NCI-H2227 (cell line): ENCODE measurements around the gene NHSL2.

Source experiments
- DNase-seq: peaks from one replicate; lab custom pipeline; 2025; ENCODE audit not compliant: unreplicated experiment; lab: John Stamatoyannopoulos, UW

NHSL2 gene

GRCh38 chrX:72016881-72017783 lies 106.5 kb downstream of the NHSL2 start:
- no peak for DNase-seq

DNA sequence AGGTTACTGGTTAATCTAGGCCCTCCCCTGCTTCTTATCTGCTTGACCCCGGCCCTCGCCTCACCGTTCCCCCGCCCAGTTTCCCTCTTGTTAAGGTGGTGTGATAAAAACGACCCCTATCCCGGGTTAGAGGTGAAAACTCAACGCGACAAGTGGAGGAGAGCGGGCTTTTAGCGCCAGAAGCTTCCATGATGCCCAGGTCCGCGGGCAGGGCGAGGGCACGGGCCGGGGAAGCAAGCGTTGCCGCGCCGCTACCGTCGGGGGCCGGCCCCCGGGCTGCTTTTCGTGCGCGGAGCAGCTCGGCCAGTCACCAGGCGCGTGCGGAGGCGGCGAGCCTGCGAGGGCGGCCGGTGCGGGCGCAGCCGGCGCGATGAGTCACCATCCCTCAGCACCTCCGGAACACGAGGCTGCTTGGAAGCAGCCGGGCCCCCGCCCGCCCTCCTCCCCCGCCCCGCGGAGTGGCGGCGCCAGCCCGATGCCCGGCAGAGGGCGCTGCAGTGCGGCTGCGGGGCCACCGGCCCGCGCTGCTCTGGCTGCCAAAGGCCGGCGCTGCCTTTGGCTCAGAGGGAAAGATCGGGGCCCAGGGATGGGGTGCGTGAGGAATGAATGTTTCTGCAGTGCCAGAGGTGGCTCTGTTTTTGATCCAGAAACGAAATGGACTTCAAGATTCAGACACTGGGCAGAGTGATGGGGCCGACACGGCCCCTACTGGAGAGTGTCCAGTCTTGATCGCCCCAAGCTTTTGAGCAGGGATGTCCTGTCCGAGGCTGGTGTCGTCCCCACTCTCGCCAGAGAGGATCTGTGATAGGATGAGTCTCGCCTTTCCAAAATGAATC lies 107.8 kb downstream of the NHSL2 start:
- peak; percentile 94 for DNase-seq

- DNase-seq: no peak
These were observed 108.8 kb downstream of the NHSL2 start for GRCh38 chrX:72019487-72019886.

DNA sequence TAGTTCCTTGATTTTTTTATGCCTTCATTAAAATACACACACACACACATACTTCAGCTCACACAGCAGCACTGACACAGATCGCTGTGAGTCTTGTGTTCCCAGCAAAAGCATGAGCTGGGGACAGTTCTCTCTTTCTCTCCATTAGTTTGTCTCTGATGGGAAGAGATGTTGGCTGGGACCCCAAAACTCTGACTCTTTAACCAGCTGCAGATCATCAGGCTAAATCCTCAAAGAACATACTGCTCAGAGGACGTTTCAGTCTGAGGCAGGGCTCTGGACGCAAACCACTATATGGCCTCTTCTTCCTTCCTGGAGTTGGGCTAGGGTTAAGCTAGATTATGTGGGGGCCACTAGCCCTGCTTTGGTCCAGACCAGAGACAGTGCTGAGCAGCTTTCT lies 109.6 kb downstream of the NHSL2 start:
- DNase-seq: no peak

GRCh38 chrX:72020788-72021187 lies 110.1 kb downstream of the NHSL2 start:
- no peak for DNase-seq

DNA sequence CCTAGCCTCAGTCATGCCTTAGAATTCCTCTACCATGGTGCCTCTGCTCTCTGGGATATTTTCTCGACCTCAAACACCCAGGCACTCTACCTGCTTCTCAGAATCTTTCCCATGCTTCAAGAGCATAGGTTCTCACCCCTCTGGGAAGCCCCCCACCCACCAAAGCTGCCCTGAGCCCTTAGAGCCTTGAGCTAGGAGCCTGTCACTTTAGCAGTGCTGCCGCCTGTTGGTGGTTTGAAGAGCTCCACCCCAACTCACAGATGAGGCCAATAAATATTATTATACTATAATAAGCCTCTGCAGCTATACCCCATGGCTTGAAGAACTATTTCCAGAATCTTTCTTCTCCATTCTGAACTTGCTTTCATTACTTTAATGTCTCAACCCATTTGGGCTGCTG lies 111.3 kb downstream of the NHSL2 start:
- DNase-seq: peak; percentile 28

DNA sequence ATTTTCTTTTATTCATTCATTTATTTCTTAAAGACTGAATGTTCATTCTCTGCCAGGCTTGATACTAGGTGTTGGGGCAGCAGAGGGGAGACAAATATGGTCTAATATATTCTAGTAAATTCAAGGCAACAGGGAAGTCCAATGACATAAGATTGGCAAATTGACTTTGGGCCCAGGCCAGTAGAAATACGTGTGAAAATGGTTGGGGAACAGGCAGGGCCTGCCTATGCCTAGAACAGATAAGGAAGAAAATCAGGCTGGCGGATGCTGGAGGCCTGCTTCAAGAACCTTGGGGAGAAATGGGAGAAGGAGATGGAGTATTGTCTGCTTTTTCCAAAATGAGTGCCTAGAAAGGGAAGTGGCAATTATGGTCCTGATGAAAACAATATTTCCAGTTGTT lies 112.4 kb downstream of the NHSL2 start:
- DNase-seq: no peak

DNA sequence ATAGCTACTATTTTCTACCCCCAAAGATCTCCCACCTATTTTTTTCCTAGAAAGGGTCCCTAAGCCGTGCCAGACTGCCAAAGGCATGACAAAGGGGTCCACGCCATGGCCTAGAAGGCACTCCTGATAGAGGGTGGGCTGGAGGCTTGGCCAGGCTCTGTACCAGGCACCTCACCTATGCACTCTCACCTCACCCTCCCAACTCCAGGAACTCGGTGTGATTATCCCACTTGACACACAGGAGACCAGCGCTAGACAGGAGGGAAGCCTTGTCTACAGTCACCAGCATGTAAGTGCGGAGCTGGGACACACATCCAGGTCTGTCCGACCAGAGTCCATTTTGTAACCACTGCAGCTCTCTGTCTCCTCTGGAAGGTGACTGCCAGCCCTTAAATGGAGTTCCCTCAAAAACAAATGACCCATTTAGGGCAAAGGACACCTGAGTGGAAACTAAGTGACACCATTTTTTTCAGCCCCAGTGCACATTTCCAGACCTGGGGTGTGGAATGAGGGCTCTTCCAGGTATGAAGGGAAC lies 114.7 kb downstream of the NHSL2 start:
- no peak for DNase-seq

GRCh38 chrX:72026341-72027023 lies 115.8 kb downstream of the NHSL2 start:
- DNase-seq: no peak

DNA sequence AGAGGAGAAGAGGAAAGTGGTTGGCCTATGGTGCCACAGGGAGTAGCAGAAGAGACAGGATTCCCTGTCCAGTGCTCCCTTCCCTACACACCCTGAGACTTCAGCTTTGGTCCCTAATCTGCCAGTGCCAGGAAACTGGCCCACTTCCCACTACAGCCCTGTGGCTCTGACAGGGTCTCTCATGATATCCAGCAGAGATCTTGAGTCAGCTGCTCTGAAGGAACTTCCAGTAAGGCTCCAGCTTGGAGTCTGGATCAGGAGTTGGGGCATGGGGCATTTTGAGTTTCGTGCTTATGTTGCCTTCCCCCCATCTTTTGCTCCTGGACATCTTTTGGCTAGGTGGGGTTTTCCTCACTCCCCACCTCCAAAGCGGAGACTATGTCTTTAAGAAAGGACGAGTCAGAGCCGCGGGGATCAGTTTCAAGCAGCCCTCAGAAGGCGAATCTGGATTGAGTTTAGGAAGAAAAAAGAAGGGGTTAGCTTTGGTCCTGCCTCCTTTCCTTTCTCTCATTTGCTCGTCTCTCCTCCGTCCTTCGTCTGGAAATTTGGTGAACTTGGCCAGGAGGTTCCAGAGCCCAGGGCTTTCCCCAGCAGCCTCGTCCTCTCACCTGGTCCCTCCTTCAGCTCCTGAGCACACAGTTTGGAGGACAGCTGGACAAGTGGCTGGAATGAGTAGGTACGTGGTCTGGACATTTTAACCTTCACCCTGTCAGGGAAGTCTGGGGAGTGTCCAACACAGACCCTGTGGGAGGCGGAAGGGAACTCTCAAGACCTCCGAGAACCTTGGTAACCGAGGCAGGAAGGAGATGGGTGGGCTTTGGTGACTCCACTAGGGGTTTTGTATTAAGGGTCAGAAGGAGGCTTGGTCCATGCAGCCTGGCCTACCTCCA lies 116.6 kb downstream of the NHSL2 start:
- DNase-seq: no peak

GRCh38 chrX:72027914-72028307 lies 117.3 kb downstream of the NHSL2 start:
- DNase-seq: no peak

DNA sequence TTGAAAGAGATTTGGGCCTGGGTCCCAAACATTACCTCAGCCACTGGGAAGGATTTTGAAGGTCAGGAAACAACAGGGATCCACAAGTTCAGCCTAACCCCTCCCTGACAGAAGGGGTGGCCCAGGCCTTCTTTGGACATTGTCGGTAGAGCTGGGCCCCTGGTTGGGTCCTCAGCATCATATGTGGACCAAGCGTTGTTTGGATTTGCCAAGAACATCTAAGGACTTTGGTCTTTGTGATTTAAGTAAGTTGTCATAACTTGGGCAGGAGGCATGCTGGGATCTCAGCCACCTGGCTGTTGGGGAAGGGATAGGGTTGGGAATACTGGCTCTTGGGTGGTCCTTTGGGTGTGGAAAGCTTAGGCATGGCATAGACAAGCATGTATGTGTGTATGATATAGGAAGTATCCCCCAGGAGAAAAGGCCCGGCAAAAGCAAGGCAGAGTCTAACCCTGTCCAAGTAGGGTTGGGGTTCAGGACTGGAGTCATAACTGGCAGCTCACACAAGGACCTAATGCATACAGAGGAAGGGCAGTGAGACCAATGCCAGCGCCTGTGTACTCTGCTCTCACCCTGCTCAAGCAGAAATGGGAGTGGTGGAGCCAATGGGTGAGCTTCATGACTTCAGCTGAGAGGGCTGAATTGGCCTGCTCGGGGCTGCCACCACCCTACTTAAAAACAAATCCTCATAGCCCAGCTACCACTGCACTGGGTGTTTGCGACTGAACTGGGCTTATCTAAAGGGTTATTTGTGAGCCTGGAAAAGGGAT lies 118.2 kb downstream of the NHSL2 start:
- DNase-seq: no peak

GRCh38 chrX:72029483-72030411 lies 119.1 kb downstream of the NHSL2 start:
- DNase-seq: peak; percentile 51

DNA sequence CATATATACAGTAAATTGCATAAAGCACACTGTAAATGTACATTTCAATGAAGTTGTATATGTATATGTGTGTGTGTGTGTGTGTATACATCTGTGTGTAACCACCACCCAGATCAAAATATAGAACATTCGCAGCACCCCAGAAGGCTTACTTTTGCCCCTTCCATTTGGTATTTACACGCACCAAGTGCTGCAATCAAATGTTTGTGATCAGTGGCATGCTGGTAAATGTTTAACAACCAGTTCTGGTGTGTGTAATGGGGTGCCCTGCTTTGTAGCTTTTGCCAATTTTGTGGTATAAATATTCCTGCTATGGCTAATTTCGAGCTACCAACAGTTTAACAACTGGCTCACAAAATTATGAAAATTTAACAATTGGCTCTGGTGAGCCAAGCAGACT lies 119.8 kb downstream of the NHSL2 start:
- no peak for DNase-seq

DNA sequence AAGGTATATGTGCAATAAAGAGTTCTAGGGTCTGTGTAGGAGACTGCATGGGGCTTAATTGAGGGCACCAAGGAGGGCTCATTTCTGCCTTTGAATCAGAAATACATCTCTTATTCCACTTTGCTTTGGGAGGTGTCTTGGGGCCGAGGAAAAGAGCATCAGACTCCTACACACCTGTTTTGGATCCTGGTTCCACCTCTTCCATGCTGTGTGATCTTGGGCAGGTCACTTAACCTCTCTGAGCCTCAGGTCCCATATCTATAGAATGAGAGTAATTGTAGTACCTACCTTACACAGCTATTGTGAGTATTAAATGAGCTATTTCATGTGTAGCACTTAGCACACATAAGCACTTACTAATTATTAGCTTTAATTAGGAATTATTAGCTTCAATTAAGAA lies 120.5 kb downstream of the NHSL2 start:
- no peak for DNase-seq

- no peak for DNase-seq
These were observed 121.0 kb downstream of the NHSL2 start for GRCh38 chrX:72031634-72032033.

- DNase-seq: no peak
These were observed 127.0 kb downstream of the NHSL2 start for GRCh38 chrX:72037601-72038000.

DNA sequence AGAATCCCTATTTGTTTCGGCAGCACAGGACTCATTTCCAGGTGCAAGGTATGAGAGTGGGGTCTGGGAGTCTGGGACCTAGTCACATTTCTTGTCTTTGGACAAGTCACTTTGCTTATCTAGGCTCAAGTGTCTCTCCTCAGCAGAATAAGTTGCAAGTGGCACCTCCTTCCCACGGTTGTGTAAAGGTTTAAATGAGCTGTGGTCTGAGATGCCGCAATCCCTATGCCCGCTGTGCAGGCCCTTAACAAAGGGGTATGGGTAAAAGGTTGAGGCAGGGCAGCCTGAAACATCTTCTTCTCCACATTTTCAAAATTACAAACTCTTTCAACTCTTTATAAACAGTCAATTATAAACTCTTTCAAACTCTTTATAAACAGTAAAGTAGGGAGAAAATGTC lies 127.4 kb downstream of the NHSL2 start:
- DNase-seq: no peak
